Neural progenitor cell (in vitro differentiated cells): Measurements from ENCODE around the gene SZRD1.

Experiments
- CTCF ChIP-seq: fragments of 200-600 bp; sonication (generic); IDR thresholded peaks from 2 replicates; pipeline ENCODE4 v1.5.1; 2017; ENCODE audit warnings: antibody characterized with exemption, mild to moderate bottlenecking
- EZH2 ChIP-seq: fragments of 200-600 bp; sonication (generic); IDR thresholded peaks from 2 replicates; pipeline ENCODE4 v1.6.1; 2017; ENCODE audit warnings: antibody characterized with exemption, mild to moderate bottlenecking, moderate library complexity
- EZH2phosphoT487 ChIP-seq: fragments of 200-600 bp; sonication (generic); IDR thresholded peaks from 2 replicates; pipeline ENCODE4 v1.6.1; 2017; ENCODE audit warnings: antibody characterized with exemption

- no peak for TF ChIP-seq CTCF
- TF ChIP-seq EZH2phosphoT487: no peak
- peak; percentile 11 for TF ChIP-seq EZH2
Measured at GRCh38 chr1:16366722-16367257, at the start of gene SZRD1.
